Hepatocyte (in vitro differentiated cells): ENCODE results near the gene WDFY1.

Experiments
- CTCF ChIP-seq: fragments of 200-600 bp; sonication (generic); IDR thresholded peaks from 2 replicates; pipeline ENCODE4 v1.5.1; 2016; ENCODE audit warnings: antibody characterized with exemption, mild to moderate bottlenecking; ENCODE audit not compliant: poor library complexity
- EZH2 ChIP-seq: fragments of 200-600 bp; sonication (generic); IDR thresholded peaks from 2 replicates; pipeline ENCODE4 v1.6.1; 2016; ENCODE audit warnings: antibody characterized with exemption, mild to moderate bottlenecking, borderline replicate concordance
- EZH2phosphoT487 ChIP-seq: fragments of 200-600 bp; sonication (generic); IDR thresholded peaks from one replicate; pipeline ENCODE4 v1.6.1; 2018; ENCODE audit warnings: antibody characterized with exemption, mild to moderate bottlenecking, low read depth, moderate library complexity; ENCODE audit not compliant: unreplicated experiment, severe bottlenecking

GRCh38 chr2:223930103-223930976 lies 14.8 kb downstream of the WDFY1 start:
- TF ChIP-seq CTCF: no peak
- no peak for TF ChIP-seq EZH2
- no peak for TF ChIP-seq EZH2phosphoT487
